Neural progenitor cell (in vitro differentiated cells): ENCODE measurements around the gene RAPGEF4. TPM values are rescaled to one million over a fixed set of nuclear protein-coding genes. Genes with fewer than 3 reads are reported as not detected.

ENCODE experiments used
- DNase-seq: peaks from one replicate; pipeline ENCODE4 v3.0.0-alpha.2; 2016; ENCODE audit warnings: low spot score
- H2AFZ ChIP-seq: fragments of 200-600 bp; sonication (generic); replicated peaks from 2 replicates; pipeline ENCODE4 v1.6.1; 2016; ENCODE audit warnings: antibody characterized with exemption
- H3F3A ChIP-seq: fragments of 200-600 bp; sonication (generic); 2 replicates; pipeline ENCODE4 v1.6.1; 2016; ENCODE audit warnings: antibody characterized with exemption, low read depth
- H3K27ac ChIP-seq: fragments of 200-600 bp; sonication (generic); 2 replicates; pipeline ENCODE4 v1.5.1; 2016; ENCODE audit warnings: mild to moderate bottlenecking
- H3K27me3 ChIP-seq: fragments of 200-600 bp; sonication (generic); 2 replicates; pipeline ENCODE4 v1.6.1; 2016; ENCODE audit warnings: mild to moderate bottlenecking, moderate library complexity
- H3K36me3 ChIP-seq: fragments of 200-600 bp; sonication (generic); 2 replicates; pipeline ENCODE4 v1.5.1; 2016
- H3K4me1 ChIP-seq: fragments of 200-600 bp; sonication (generic); 2 replicates; pipeline ENCODE4 v1.6.1; 2016; ENCODE audit warnings: mixed run types
- H3K4me2 ChIP-seq: fragments of 200-600 bp; sonication (generic); 2 replicates; pipeline ENCODE4 v1.6.1; 2016
- H3K4me3 ChIP-seq: fragments of 200-600 bp; sonication (generic); 2 replicates; pipeline ENCODE4 v1.5.1; 2016
- H3K79me2 ChIP-seq: fragments of 200-600 bp; sonication (generic); 2 replicates; pipeline ENCODE4 v1.6.1; 2016; ENCODE audit warnings: low read depth
- H3K9ac ChIP-seq: fragments of 200-600 bp; sonication (generic); 2 replicates; pipeline ENCODE4 v1.6.1; 2016
- H3K9me3 ChIP-seq: fragments of 200-600 bp; sonication (generic); 2 replicates; pipeline ENCODE4 v1.5.1; 2016; ENCODE audit warnings: low read depth
- H4K20me1 ChIP-seq: fragments of 200-600 bp; sonication (generic); 2 replicates; pipeline ENCODE4 v1.6.1; 2016; ENCODE audit warnings: low read depth
- H3K27ac Mint-ChIP-seq: 3 replicates; pipeline ENCODE4 v1.8.0; 2021; ENCODE audit warnings: mixed read lengths
- H3K27me3 Mint-ChIP-seq: 2 replicates; pipeline ENCODE4 v1.8.0; 2022; ENCODE audit warnings: low read depth, mild to moderate bottlenecking, inconsistent platforms, moderate library complexity, mixed read lengths; ENCODE audit not compliant: insufficient read depth
- H3K36me3 Mint-ChIP-seq: 3 replicates; pipeline ENCODE4 v1.8.0; 2021; ENCODE audit warnings: mixed read lengths
- H3K4me1 Mint-ChIP-seq: 3 replicates; pipeline ENCODE4 v1.8.0; 2021; ENCODE audit warnings: mixed read lengths
- H3K4me3 Mint-ChIP-seq: 3 replicates; pipeline ENCODE4 v1.8.0; 2021; ENCODE audit warnings: mild to moderate bottlenecking, moderate library complexity, mixed read lengths
- H3K9me3 Mint-ChIP-seq: 3 replicates; pipeline ENCODE4 v1.8.0; 2020; ENCODE audit warnings: mixed read lengths
- CTCF ChIP-seq: fragments of 200-600 bp; sonication (generic); IDR thresholded peaks from 2 replicates; pipeline ENCODE4 v1.5.1; 2017; ENCODE audit warnings: antibody characterized with exemption, mild to moderate bottlenecking
- EZH2 ChIP-seq: fragments of 200-600 bp; sonication (generic); IDR thresholded peaks from 2 replicates; pipeline ENCODE4 v1.6.1; 2017; ENCODE audit warnings: antibody characterized with exemption, mild to moderate bottlenecking, moderate library complexity
- EZH2phosphoT487 ChIP-seq: fragments of 200-600 bp; sonication (generic); IDR thresholded peaks from 2 replicates; pipeline ENCODE4 v1.6.1; 2017; ENCODE audit warnings: antibody characterized with exemption
- total RNA-seq: library from RNA; depleted of rRNA; stranded (reverse); fragments of >200 nt; gene quantifications from 2 replicates; pipeline ENCODE4 v1.2.3, GENCODE V29; 2015; ENCODE audit warnings: low replicate concordance

RAPGEF4 gene
- total RNA-seq, 1 donor from 2014 or later: 1.8 TPM

- H3K9me3 ChIP-seq: no peaks in the 10 kb centered on the region
- Mint-ChIP-seq H3K27ac (no peak overlapping the region), H3K27me3 (no peaks in the 10 kb centered on the region), H3K36me3 (no peaks in the 10 kb centered on the region), H3K4me1 (peaks cover 16% of the 10 kb centered on the region), H3K9me3 (no peaks in the 10 kb centered on the region), H3K4me3 (no peak overlapping the region)
- H3K36me3 ChIP-seq: no peaks in the 10 kb centered on the region
- no peak overlapping the region for H2AFZ ChIP-seq
- DNase-seq: no peak
- H4K20me1 ChIP-seq: no peaks in the 10 kb centered on the region
- no peak overlapping the region for H3K27ac ChIP-seq
- no peaks in the 10 kb centered on the region for H3K79me2 ChIP-seq
- TF ChIP-seq CTCF: no peak
- no peak for TF ChIP-seq EZH2phosphoT487
- no peak for TF ChIP-seq EZH2
- H3K4me3 ChIP-seq: no peak overlapping the region
- no peaks in the 10 kb centered on the region for H3K27me3 ChIP-seq
- no peak overlapping the region for H3K4me2 ChIP-seq
- H3K4me1 ChIP-seq: no peaks in the 10 kb centered on the region
- no peak overlapping the region for H3K9ac ChIP-seq
- no peaks in the 10 kb centered on the region for H3F3A ChIP-seq
These were observed 351.0 kb downstream of the RAPGEF4 start for GRCh38 chr2:173086518-173087213.

DNA sequence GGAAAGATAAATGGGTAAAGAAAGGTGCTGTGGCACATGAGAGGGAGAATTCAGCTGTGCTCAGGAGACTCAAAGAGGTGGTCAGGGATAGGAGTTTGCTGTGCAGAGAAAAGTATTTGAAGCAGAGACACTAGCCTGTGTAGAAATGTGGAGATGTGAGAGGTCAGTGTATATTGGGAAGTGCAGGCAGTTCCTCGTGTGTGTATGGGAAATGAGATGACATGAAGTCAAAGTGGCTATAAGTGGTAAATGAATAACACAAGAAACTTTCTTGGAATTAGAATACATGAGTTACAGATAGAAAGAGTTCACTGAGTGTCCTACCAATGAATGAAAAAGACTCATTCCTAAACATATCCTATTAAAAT lies 351.6 kb downstream of the RAPGEF4 start:
- Histone ChIP-seq H3K4me2 (no peak overlapping the region), H3K9ac (no peak overlapping the region), H3K36me3 (no peaks in the 10 kb centered on the region), H3F3A (no peaks in the 10 kb centered on the region), H3K27me3 (no peaks in the 10 kb centered on the region), H3K4me3 (no peak overlapping the region), H4K20me1 (no peaks in the 10 kb centered on the region), H3K79me2 (no peaks in the 10 kb centered on the region), H3K9me3 (no peaks in the 10 kb centered on the region), H3K27ac (no peak overlapping the region), H3K4me1 (no peaks in the 10 kb centered on the region), H2AFZ (no peak overlapping the region)
- no peak for DNase-seq
- H3K36me3 Mint-ChIP-seq: peaks cover 2% of the 10 kb centered on the region
- no peak overlapping the region for H3K27ac Mint-ChIP-seq
- no peak overlapping the region for H3K4me3 Mint-ChIP-seq
- no peak for TF ChIP-seq CTCF
- no peak for TF ChIP-seq EZH2phosphoT487
- no peak for TF ChIP-seq EZH2
- H3K4me1 Mint-ChIP-seq: peaks cover 21% of the 10 kb centered on the region
- no peaks in the 10 kb centered on the region for H3K9me3 Mint-ChIP-seq
- H3K27me3 Mint-ChIP-seq: no peaks in the 10 kb centered on the region

- no peak overlapping the region for H2AFZ ChIP-seq
- Mint-ChIP-seq H3K9me3 (no peaks in the 10 kb centered on the region), H3K36me3 (peaks cover 2% of the 10 kb centered on the region), H3K27me3 (no peaks in the 10 kb centered on the region), H3K27ac (no peak overlapping the region), H3K4me3 (no peak overlapping the region), H3K4me1 (peaks cover 21% of the 10 kb centered on the region)
- H3K36me3 ChIP-seq: no peaks in the 10 kb centered on the region
- TF ChIP-seq EZH2phosphoT487 (no peak), CTCF (no peak), EZH2 (no peak)
- no peaks in the 10 kb centered on the region for H3K27me3 ChIP-seq
- H3F3A ChIP-seq: no peaks in the 10 kb centered on the region
- no peaks in the 10 kb centered on the region for H4K20me1 ChIP-seq
- H3K4me2 ChIP-seq: no peak overlapping the region
- H3K79me2 ChIP-seq: no peaks in the 10 kb centered on the region
- no peak for DNase-seq
- H3K9me3 ChIP-seq: no peaks in the 10 kb centered on the region
- no peak overlapping the region for H3K27ac ChIP-seq
- H3K9ac ChIP-seq: no peak overlapping the region
- H3K4me1 ChIP-seq: no peaks in the 10 kb centered on the region
- H3K4me3 ChIP-seq: no peak overlapping the region
These were observed 352.3 kb downstream of the RAPGEF4 start for GRCh38 chr2:173087793-173088496.
